ENCODE data around the gene LRRC15. TPM values are rescaled to one million over a fixed set of nuclear protein-coding genes. Genes with fewer than 3 reads are reported as not detected.

Gene LRRC15
- polyA plus RNA-seq, 3 donors = not detected

- Mint-ChIP-seq H3K36me3 (no peaks in the 10 kb centered on the region), H3K27me3 (ENCODE audit: low read depth in 3 of 3) (peaks cover 9 to 20% (median 16%) of the 10 kb centered on the region in 3 donors), H3K4me1 (no peaks in the 10 kb centered on the region), H3K9me3 (peaks cover 0 to 3% (median 0%) of the 10 kb centered on the region in 7 donors), H3K27ac (no peak overlapping the region), H3K4me3 (no peak overlapping the region)
- H3K27ac ChIP-seq (ENCODE audit: low read depth in 1 of 2, low read length in 2 of 2) = no peak overlapping the region
- no peak for TF ChIP-seq CTCF (IDR thresholded peaks at IDR 0.05)
- no peak for DNase-seq
- intact Hi-C loops (cut with micrococcal nuclease) = no loop called here
- H4K20me1 ChIP-seq (ENCODE audit: insufficient read depth, low read length) = no peaks in the 10 kb centered on the region
- no peaks in the 10 kb centered on the region for H3K4me1 ChIP-seq (ENCODE audit: control insufficient read depth in 1 of 2, insufficient read depth in 2 of 2, low read length in 2 of 2)
- no peak overlapping the region for H3K9ac ChIP-seq (ENCODE audit: insufficient read depth, low read length, poor library complexity, severe bottlenecking)
- H3K36me3 ChIP-seq (replicated peaks in 1 of 2; ENCODE audit: control insufficient read depth in 1 of 2, insufficient read depth in 2 of 2, low read length in 2 of 2) = no peaks in the 10 kb centered on the region
- no peak overlapping the region for H2AFZ ChIP-seq (ENCODE audit: insufficient read depth, low read depth, low read length, poor library complexity, severe bottlenecking)
- peaks cover 0 to 13% of the 10 kb centered on the region in 2 donors for H3K27me3 ChIP-seq (ENCODE audit: control insufficient read depth in 2 of 2, insufficient read depth in 2 of 2, low read length in 2 of 2)
- WGBS (ENCODE audit: insufficient coverage) = 100% methylated on average over 2 of the region's 3 CpGs
- no peaks in the 10 kb centered on the region for H3K79me2 ChIP-seq (ENCODE audit: insufficient read depth, low read length)
- H3K4me3 ChIP-seq (replicated peaks in 1 of 3; ENCODE audit: low read depth in 2 of 3, low read length in 3 of 3) = no peak overlapping the region
- H3K9me3 ChIP-seq (replicated peaks in 1 of 2; ENCODE audit: control insufficient read depth in 1 of 2, insufficient read depth in 1 of 2, low read length in 2 of 2) = no peaks in the 10 kb centered on the region
- no peak overlapping the region for H3K4me2 ChIP-seq (replicated peaks; ENCODE audit: extremely low read depth, low read length, poor library complexity, severe bottlenecking)
These were observed 5.3 kb downstream of the LRRC15 start for GRCh38 chr3:194364314-194364651.

GRCh38 chr3:194360568-194360967 is 9.0 kb downstream of the LRRC15 start:
- H4K20me1 ChIP-seq (ENCODE audit: insufficient read depth, low read length) = no peaks in the 10 kb centered on the region
- H3K4me1 ChIP-seq (ENCODE audit: control insufficient read depth in 1 of 2, insufficient read depth in 2 of 2, low read length in 2 of 2) = no peaks in the 10 kb centered on the region
- DNase-seq = no peak
- H3K79me2 ChIP-seq (ENCODE audit: insufficient read depth, low read length) = no peaks in the 10 kb centered on the region
- Mint-ChIP-seq H3K9me3 (peaks cover 0 to 3% (median 0%) of the 10 kb centered on the region in 7 donors), H3K27me3 (ENCODE audit: low read depth in 3 of 3) (peaks cover 8 to 14% (median 13%) of the 10 kb centered on the region in 3 donors), H3K36me3 (no peaks in the 10 kb centered on the region), H3K27ac (no peak overlapping the region), H3K4me3 (no peak overlapping the region), H3K4me1 (no peaks in the 10 kb centered on the region)
- no peak for TF ChIP-seq CTCF (IDR thresholded peaks at IDR 0.05)
- no peak overlapping the region for H3K4me2 ChIP-seq (replicated peaks; ENCODE audit: extremely low read depth, low read length, poor library complexity, severe bottlenecking)
- H3K9ac ChIP-seq (ENCODE audit: insufficient read depth, low read length, poor library complexity, severe bottlenecking) = no peak overlapping the region
- 94% methylated on average over 18 of the region's 18 CpGs for WGBS (ENCODE audit: insufficient coverage)
- H3K9me3 ChIP-seq (replicated peaks in 1 of 2; ENCODE audit: control insufficient read depth in 1 of 2, insufficient read depth in 1 of 2, low read length in 2 of 2) = no peaks in the 10 kb centered on the region
- H3K36me3 ChIP-seq (replicated peaks in 1 of 2; ENCODE audit: control insufficient read depth in 1 of 2, insufficient read depth in 2 of 2, low read length in 2 of 2) = no peaks in the 10 kb centered on the region
- no peaks in the 10 kb centered on the region for H3K27me3 ChIP-seq (ENCODE audit: control insufficient read depth in 2 of 2, insufficient read depth in 2 of 2, low read length in 2 of 2)
- no peak overlapping the region for H3K27ac ChIP-seq (ENCODE audit: low read depth in 1 of 2, low read length in 2 of 2)
- no peak overlapping the region for H3K4me3 ChIP-seq (replicated peaks in 1 of 3; ENCODE audit: low read depth in 2 of 3, low read length in 3 of 3)
- intact Hi-C loops (cut with micrococcal nuclease) = no loop called here
- H2AFZ ChIP-seq (ENCODE audit: insufficient read depth, low read depth, low read length, poor library complexity, severe bottlenecking) = no peak overlapping the region

Data from CD14-positive monocyte (primary cell).